Mesothelial cell of epicardium (in vitro differentiated cells): Measurements from ENCODE around the gene PNLIPRP2. TPM values are rescaled to one million over a fixed set of nuclear protein-coding genes. Genes with fewer than 3 reads are reported as not detected.

Experiments
- DNase-seq, 2 experiments: peaks; one replicate each; pipeline ENCODE4 v3.0.0; 2021; ENCODE audit warnings: low spot score in 2 of 2; ENCODE audit not compliant: unreplicated experiment in 2 of 2
- H3K27ac Mint-ChIP-seq: 2 replicates; pipeline ENCODE4 v1.8.0; 2021; ENCODE audit warnings: mixed read lengths
- H3K27me3 Mint-ChIP-seq: 2 replicates; pipeline ENCODE4 v1.8.0; 2021; ENCODE audit warnings: low read depth, mixed read lengths
- H3K36me3 Mint-ChIP-seq: 2 replicates; pipeline ENCODE4 v1.8.0; 2021; ENCODE audit warnings: mixed read lengths
- H3K4me1 Mint-ChIP-seq: 2 replicates; pipeline ENCODE4 v1.8.0; 2021; ENCODE audit warnings: mixed read lengths
- H3K4me3 Mint-ChIP-seq: 2 replicates; pipeline ENCODE4 v1.8.0; 2021; ENCODE audit warnings: mild to moderate bottlenecking, moderate library complexity, mixed read lengths
- H3K9me3 Mint-ChIP-seq: 2 replicates; pipeline ENCODE4 v1.8.0; 2021; ENCODE audit warnings: mixed read lengths
- CTCF ChIP-seq: fragments of 200-600 bp; sonication (generic); IDR thresholded peaks from one replicate; pipeline ENCODE4 v1.5.0; 2021; ENCODE audit warnings: antibody characterized with exemption; ENCODE audit not compliant: unreplicated experiment
- total RNA-seq: library from RNA; stranded (reverse); gene quantifications from 3 replicates; pipeline ENCODE4 v1.2.1, GENCODE V29; 2021

Gene PNLIPRP2
- total RNA-seq, 1 donor from 2014 or later, result not detected

GRCh38 chr10:116669080-116669479 is 48.3 kb downstream of the PNLIPRP2 start:
- Mint-ChIP-seq H3K27me3 (peaks cover 4% of the 10 kb centered on the region), H3K27ac (peak overlapping the region; percentile 89), H3K9me3 (peaks cover 6% of the 10 kb centered on the region), H3K4me1 (peaks cover 25% of the 10 kb centered on the region), H3K36me3 (peaks cover 18% of the 10 kb centered on the region), H3K4me3 (peak overlapping the region; percentile 75)
- no peak for DNase-seq
- TF ChIP-seq CTCF, result no peak

- peak; percentile 43 to 58 for DNase-seq
- no peak for TF ChIP-seq CTCF
- H3K36me3 Mint-ChIP-seq, result peaks cover 16% of the 10 kb centered on the region
- H3K9me3 Mint-ChIP-seq, result peaks cover 6% of the 10 kb centered on the region
- H3K27ac Mint-ChIP-seq, result no peak overlapping the region
- H3K27me3 Mint-ChIP-seq, result peaks cover 6% of the 10 kb centered on the region
- peaks cover 25% of the 10 kb centered on the region for H3K4me1 Mint-ChIP-seq
- peak overlapping the region; percentile 75 for H3K4me3 Mint-ChIP-seq
Measured at GRCh38 chr10:116669832-116670644, 49.3 kb downstream of the PNLIPRP2 start.

GRCh38 chr10:116670706-116671105 is 50.0 kb downstream of the PNLIPRP2 start:
- Mint-ChIP-seq H3K4me1 (peaks cover 25% of the 10 kb centered on the region), H3K36me3 (peaks cover 16% of the 10 kb centered on the region), H3K9me3 (peaks cover 6% of the 10 kb centered on the region), H3K4me3 (peak overlapping the region; percentile 75), H3K27ac (no peak overlapping the region), H3K27me3 (peaks cover 8% of the 10 kb centered on the region)
- DNase-seq, result no peak
- TF ChIP-seq CTCF, result no peak

GRCh38 chr10:116671274-116671926 is 50.6 kb downstream of the PNLIPRP2 start:
- no peak for DNase-seq
- peaks cover 12% of the 10 kb centered on the region for H3K27me3 Mint-ChIP-seq
- no peak for TF ChIP-seq CTCF
- H3K4me3 Mint-ChIP-seq, result peak overlapping the region; percentile 75
- H3K27ac Mint-ChIP-seq, result no peak overlapping the region
- H3K4me1 Mint-ChIP-seq, result peaks cover 25% of the 10 kb centered on the region
- peaks cover 6% of the 10 kb centered on the region for H3K9me3 Mint-ChIP-seq
- H3K36me3 Mint-ChIP-seq, result peaks cover 15% of the 10 kb centered on the region

GRCh38 chr10:116672891-116673290 is 52.1 kb downstream of the PNLIPRP2 start:
- Mint-ChIP-seq H3K27me3 (peaks cover 12% of the 10 kb centered on the region), H3K9me3 (no peaks in the 10 kb centered on the region), H3K27ac (no peak overlapping the region), H3K4me1 (peaks cover 23% of the 10 kb centered on the region), H3K4me3 (no peak overlapping the region), H3K36me3 (peaks cover 4% of the 10 kb centered on the region)
- no peak for TF ChIP-seq CTCF
- DNase-seq, result no peak
